NCI-H2171 treated with DMSO at 0.1 percent for 48 hours (cell line): ENCODE measurements around the gene TSPEAR.

Experiments used
- DNase-seq: peaks from one replicate; lab custom pipeline; 2025; lab: John Stamatoyannopoulos, UW

The TSPEAR gene

DNA sequence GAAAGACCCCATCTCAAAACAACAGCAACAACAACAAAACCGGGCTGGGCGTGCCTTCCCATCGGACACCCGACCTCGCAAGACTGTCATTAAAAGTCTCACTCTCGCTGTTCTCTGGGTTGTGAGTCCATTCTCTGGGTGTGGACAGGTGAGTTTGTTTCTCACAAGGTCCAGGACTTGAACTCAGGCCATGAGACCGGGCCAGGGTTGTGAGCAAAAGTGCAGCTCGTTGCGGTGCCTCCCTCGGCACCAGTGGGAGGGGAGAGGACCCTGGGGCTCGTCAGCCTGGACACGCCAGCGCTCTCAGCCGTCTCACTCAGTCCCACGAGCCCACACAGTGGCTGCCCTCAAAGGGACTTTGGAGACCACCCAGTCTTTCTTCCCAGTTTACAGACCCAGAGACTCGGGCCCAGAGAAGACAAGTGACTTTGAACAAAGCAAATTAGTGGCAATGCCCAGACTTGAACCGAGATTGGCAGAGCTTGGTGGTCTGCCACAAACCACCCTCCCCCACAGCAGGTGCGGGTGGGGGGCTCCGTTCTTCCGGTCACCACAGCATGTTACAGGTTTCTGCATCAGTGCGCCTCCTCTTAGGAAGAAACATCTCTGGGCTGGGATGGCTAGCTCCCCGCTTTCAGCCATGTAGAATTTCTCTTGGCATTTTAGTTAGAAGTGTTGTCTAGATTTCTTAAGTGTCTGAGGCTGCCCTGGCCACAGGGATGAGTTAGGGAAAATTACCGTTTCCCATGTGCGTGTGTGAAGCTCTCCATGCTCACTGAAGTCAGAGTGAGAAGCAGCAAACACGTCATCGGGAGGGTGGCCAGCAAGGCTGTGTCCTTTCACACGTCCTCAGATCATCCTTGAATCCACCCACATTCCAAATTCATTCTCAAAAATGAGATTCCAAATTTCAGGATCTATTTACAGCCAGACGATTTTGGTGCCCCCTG, 227.8 kb downstream of the TSPEAR start:
- DNase-seq = no peak

DNA sequence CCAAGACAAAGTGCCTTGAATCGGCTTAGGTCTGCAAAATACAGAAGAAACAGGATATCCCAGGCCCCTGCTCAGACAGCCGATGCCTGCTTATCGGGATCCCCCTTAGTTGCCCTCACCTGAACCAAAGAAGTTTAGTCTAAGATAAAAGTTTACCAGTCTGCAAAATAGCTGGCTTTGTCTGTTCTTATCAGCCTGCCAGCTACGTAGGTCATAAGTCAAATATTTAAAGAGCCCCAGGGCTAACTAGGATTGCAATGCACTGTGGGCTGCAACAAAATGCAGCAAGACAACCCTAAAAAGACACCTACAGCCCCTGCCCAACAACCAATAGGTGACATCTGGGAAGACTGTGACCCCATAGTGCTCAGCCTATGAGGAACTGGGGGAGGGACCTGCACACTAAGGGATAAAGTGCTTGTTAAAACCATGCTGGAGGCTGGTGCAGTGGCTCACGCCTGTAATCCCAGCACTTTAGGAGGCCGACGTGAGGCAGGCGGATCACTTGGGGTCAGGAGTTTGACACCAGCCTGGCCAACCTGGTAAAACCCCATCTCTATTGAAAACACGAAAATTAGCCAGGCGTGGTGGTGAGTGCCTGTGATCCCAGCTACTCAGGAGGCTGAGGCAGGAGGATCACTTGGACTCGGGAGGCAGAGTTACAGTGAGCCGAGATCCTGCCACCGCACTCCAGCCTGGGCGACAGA, 228.6 kb downstream of the TSPEAR start:
- DNase-seq = no peak

DNA sequence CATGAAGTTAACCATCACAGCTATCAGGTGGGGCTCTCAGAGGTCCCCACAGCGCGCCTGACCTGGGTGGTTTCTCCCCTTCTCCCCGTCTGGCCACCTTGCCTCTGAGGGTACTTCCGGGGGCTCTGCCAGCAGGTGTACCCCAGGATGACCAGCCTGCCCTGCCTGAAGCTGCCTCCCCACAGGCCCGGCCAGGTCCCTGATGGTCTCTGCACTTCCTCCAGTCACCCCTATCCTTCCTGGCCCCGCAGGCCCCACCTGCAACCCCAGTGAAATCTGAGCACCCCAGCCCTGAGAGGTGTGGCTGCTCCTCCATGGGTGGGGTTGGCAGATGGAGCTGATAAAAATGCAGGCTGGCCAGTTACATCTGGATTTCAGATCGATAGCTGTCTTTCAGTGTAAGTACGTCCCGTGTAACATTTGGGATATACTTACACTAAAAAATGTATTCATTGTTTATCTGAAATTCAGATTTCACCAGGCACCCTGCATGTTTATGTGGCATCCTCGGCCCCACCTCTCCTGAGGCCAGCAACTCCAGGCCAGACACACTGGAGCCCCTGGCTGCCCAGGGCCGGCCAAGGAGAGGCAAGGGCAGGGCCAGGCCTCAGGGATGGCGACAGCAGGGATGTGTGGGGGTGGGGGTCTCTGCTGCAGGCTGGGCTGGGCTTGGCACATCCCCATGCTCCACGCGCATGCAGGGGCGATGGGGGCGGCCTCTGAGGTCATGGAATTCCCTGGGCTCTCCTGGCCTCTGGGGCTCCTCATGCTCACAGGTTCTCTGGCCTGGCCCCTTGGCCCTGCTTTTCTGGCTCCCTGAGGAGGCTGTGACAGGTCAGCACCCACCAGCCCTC, 230.9 kb downstream of the TSPEAR start:
- no peak for DNase-seq

DNA sequence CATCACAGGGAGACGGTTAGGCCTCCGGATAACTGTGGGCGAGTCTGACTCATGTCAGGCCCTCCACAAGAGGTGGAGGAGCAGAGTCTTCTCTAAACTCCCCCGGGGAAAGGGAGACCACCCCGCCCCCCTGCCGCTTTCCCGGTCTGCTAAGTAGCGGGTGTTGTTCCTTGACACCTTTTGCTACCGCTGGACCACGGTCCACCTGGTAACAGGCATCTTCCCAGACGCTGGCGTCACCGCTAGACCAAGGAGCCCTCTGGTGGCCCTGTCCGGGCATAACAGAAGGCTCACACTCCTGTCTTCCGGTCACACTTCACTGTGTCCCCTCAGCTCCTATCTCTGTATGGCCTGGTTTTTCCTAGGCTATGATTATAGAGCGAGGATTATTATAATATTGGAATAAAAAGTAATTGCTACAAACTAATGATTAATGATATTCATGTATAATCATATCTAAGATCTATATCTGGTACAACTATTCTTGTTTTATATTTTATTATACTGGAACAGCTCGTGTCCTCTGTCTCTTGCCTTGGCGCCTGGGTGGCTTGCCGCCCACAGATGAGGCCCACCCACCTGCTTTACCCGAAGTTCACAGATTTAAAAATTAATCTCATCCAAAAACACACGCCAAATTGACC, 231.7 kb downstream of the TSPEAR start:
- DNase-seq = peak; percentile 18

DNA sequence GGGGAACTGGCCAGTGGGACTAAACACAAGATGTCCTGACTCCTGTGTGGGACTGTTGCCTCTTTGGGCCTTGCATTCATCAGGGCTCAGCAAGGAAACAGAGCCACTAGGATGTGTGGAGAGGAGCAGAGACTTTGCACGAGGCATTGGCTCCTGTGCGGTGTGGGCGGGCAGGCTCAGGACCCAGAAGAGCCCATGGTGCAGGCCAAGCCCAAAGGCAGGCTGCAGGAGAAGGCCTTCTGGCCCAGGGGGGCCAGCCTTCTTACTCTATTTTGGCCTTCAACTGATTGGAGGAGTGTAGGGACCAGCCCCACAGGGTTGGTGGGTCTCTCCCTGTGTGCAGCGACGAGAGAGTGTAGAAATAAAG, 232.6 kb downstream of the TSPEAR start:
- no peak for DNase-seq

DNA sequence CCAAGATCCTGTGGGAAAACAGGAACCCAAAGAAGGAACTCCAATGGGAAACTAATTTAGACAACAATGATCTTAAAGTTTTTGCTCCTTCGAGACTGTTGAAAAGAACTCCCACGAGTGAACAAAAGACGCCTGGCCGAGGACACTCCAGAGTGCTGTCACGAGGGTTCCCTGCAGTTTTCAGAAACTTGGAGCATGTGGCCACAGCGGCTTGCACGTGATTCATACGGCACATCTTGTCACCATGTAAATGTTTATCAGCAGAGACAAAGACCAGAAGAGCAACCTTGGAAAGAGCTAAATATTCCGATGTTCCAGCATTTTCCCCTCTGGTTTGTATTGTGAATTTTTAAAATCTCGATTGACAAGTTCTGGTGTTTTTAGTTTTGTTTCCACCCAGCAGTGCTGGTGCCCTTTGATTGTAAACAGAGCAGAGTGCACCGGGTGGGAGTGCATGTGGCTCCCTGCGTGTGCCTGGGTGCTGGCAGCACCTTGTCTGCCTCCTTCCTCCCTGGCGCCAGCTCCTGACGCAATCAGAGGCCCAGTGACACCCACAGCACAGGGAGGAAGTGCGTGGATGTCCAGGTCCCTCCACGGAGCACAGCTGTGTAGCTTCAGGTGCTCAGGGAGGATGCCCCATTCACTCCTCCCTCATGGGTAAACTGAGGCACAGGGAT, 233.1 kb downstream of the TSPEAR start:
- DNase-seq = no peak

DNA sequence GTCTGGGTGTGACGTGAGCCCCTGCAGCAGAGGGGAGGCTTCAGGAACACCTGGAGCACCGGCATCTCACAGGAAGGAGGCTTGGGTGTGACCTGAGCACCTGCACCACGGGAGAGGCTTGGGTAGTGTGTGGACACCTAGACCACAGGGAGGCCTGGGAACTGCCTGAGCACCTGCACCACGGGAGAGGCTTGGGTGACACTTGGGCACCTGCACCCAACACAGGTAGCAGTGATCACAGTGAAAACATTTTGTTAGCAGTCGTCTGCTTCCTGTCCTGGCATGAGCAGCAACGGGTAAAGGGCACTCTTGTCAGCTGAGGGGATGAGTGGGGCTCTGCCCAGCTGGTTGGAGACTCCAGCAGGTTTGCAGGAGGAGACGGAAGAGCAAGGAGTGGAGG, 233.7 kb downstream of the TSPEAR start:
- DNase-seq = no peak

DNA sequence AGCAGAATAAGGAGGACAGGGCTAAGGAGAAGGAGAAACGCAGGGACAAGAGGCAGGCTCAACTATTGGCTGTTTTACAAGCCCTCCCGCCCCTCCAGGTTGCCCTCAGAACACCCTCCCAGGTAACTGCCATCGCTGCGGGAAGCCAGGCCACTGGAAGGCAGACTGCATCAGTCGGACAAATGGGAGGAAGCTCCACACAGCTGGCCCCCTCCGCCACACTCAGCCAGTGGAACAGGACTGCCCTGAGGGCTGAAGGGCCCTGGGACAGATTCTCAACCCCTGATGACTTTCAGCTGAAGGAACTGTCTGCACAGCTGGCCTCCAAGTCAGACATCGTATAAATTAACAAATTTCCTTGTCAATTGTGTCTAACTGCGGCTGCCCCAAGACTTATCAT, 234.2 kb downstream of the TSPEAR start:
- no peak for DNase-seq

DNA sequence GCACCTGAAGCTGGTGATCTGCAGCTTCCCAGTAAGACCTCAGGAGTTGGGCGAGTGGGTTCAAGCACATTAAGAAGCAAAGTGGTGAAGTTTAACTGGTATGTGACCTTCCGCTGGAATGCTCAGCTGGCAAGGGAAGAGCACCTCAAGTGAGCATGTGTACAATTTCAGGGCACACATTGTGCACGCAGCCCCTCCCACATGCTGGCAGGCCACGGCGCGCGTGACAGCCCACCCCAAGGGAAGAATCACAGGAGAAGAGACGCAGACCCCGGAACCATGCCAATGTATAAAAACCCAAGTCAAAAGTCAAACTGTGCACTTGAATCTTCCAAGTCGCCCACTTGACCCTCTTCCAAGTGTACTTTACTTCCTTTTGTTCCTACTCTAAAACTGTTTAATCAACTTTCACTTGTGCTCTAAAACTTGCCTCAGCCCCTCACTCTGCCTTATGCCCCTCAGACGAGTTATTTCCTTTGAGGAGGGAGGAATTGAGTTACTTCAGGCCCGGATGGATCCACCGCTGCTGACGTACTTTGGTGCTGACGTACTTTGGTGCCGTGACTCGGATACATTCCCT, 236.0 kb downstream of the TSPEAR start:
- no peak for DNase-seq

DNA sequence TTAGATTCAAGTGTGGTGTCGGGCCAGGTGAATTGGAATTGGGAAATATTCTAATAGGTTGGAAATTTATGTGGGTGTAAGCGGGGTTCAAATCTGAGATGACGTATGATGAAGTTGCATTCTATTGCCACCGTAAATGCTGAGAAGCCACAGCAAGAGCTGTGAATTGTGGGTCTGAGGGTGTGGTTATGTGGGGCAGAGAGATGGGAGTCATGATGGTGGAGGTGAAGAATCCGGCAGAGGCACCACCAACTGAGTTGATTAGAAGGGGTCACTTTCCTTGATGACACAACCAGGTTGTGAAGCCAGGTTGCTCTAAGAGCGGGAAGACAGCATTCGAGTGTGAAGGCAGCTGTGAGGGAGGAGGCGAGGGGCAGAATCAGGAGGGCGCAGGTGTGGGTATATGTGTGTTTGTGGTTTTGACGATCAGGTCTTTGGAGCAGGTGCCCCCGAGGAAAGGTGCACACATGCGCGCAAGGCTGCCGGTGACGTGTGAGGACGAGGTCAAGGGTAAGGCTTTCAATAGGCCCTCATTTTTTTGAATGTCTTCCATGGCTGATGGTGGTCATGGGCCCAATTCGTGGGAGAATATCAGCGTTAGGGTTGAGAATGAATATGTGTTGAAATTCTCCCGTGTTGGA, 237.3 kb downstream of the TSPEAR start:
- no peak for DNase-seq

DNA sequence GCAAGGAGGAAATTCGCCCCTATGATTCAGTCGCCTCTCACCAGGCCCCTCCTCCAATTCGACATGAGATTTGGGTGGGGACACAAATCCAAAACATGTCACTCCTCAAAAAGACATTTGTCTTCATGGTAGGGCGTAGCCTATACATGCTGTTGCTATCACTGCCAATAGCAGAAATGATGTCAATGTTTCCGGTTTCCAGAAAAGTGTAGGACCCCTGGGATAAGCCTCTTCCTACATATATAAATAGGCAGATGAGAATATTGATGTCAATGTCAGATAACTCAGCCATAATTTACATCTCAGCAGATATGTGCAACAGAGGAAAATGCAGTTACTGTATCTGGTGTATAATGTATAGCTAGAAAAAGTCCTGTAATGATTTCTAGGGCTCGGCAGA, 239.4 kb downstream of the TSPEAR start:
- DNase-seq = no peak

DNA sequence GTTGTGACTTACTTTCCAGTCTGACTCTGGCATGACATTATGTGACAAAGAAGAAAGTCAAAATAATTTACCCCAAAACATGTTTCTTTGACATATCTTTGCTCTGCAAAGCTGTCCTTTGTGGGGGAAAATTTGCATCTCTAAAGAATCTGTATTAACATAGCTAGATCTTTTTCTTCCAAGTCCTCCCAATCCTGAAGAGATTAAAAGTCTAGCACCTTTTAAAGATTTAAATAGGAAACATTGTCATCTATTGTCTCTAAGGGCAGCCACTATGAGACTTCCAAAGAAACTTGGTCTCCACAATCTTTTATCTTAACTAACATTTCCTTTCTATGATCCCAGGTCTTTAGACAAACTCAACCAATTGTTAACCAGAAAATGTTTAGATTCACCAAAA, 240.0 kb downstream of the TSPEAR start:
- DNase-seq = no peak

DNA sequence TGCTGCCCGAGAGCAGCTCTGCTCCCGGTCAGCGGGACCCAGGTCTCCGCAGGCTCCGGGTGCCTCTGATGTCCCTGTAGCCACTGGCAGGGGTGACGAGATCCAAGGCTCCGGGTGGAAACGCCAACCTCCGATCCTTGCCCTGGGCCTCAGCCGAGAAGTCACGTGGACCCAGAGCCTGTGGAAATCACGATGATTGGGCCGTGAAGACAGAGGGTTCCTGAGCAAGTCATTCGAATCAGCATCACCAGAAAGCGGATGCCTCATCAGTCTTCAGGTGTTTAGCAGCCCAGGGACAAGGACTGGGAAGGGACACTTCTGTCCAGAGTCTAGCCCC, 243.5 kb downstream of the TSPEAR start:
- DNase-seq = no peak

DNA sequence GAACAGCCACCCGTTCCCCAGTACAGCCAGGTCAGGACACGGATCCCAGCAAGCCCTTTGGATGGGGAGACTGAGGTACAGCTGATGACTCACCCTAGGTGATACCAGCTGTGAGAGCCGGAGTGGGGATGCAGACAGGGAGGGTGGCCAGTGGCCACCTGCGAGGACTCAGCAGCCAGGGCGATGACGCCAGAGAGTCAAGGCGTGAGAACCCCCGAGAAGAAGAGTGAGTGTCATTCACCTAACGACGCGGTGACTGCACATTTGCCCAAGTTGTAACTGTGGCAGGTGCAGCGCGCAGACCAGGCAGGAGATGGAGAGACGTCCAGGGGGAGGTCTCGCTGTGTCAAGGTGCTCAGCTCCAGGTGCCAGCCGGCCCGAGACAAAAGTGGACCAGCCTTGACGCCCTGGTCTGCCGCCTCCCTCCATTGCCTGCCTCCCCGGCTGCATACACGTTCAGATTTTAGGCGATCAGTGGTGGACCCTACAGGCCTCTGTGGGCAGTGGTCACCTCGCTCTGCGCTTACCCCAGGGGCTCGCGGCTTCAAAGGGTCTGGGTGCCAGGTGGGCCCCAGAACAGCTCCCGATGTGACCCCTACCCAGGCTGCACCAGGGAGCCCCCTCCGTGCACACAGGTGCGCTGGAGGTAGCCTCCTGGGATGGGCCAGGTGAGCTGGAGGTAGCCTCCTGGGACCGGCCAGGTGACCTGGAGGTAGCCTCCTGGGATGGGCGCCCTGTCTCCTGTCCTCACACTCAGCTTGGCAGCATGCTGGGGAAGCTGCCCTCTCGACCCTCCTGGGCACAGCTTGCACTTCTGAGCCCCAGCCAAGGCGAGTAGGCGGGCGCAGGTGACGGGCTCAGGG, 244.1 kb downstream of the TSPEAR start:
- DNase-seq = no peak

DNA sequence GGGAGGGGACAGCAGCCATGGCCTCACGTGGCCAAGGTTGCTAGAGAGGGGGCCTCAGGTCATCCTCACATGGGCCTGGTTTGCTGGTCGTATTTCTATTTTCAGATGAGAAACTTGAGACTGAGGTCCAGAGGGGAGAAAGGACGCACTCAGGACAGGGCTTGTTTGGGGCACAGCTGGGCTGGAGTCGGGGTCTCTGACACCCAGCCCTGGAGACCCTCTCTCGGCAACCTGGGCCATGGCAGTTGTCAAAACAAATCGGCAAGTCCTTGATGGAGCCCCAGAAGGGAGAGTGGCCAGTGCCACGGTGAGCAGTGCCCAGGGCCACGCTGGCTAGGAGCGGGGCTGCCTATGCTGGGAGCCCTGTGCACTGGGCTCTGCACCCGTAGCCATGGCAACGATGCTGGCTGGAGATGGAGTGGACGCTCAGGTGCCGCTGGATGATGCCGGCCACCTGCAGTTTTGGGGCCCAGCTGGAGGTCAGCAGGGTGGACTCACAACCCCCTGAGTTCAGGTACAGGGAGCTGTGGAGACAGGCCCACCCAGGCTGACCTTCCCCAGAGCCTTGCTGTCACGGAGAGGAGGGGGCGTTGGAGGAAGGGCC, 244.9 kb downstream of the TSPEAR start:
- DNase-seq = no peak

DNA sequence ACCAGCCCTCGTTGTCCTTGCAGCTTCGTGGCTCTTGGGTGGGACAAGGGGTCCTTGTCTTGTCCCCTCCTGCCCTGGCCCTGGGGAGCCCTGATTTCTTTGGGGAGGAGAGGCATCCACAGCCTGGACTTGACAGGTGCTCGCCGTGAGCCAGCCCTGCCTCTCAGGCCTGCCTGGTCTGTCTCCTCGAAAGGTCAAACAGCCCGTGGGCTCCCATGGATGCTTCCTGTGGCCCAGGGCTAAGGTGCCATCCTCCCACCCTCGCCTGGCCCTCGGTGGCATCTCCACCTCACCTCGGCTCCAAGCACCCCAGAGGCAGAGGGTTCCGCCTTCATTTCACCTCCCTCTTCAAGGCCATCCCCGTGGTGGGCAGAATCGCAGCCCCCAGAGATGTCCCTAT, 247.0 kb downstream of the TSPEAR start:
- no peak for DNase-seq

DNA sequence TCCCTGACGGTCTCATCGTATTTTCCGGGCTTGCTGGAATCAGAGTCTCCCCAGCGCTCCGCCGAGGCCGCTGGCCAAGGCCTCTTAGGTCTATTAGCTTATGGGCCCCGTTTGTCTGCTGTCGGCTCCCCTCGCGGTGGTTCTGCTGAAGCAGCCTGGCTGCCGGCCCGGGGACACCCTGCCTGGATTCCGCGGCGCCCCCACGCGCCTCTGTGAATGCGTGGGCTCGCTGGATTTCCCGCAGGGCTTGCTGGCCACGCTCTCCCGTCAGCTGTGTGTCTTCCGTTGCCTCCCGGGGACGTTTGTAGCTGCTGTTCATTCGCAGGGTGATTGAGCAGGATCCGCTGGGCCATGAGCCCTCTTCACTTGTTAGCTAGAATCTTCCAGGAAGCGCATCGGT, 247.6 kb downstream of the TSPEAR start:
- DNase-seq = no peak

DNA sequence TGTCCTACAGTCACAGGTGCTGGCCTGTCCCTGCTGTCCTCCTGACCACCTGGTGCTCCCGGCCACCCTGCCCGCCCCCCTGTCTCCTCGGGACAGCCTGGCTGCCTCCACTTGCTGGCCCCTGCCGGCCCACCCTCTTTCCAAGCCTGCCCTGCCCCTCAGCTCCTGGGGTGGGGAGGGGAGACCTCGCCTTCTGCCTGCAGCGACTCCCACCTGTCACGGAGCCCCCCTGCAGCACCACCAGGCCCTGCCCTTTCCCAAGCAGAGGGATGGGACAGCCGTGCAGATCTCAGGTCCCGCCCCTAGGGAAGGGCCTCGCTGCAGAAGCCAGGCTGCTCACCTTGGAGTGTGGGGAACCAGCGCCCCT, 248.6 kb downstream of the TSPEAR start:
- DNase-seq = no peak

DNA sequence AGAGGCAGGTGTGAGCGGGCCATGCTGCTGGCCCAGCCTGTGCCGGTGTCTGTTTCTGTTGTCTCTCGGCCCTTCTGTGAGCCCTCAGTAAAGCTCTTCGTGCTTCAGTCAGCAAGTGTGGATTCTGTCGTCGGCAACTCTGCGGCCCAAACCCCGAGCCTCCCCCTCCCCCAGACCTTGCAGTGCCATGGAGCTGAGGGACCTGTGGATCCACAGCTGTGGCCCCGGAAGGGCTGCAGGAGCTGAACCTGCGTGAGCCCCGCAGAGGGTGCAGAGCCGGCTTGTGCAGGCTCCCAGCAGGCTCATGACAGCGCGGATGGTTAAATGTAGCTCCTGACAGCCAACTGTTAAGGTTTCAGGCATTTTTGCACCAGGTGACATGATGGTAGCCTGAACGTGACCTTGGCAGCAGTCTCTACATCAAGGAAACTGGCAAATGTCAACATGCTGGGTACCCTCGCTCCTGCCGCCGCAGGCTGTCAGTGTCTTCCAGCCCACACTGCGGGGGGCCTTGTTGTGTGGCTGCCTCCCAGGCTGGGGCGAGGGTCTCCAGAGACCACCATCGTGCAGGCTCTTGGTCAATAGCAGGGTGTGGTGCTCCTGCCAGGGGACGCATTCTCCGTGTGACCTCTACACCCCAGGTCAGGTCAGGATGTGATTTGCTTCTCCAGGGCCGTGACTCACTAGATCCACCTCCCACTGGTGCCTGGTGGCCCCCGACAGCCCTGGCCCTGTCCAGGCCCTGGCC, 249.1 kb downstream of the TSPEAR start:
- no peak for DNase-seq
